Upper lobe of left lung (tissue), 6 donors: Measurements from ENCODE around the gene SLCO3A1. TPM values are rescaled to one million over a fixed set of nuclear protein-coding genes. Genes with fewer than 3 reads are reported as not detected.

Experiments used
- ATAC-seq, 2 donors: fragments of 200-7000 bp; cut with Tn5 transposase; one replicate each; pipeline ENCODE4 v1.9.1; 2022; ENCODE audit warnings: mild to moderate bottlenecking in 2 of 2, moderate library complexity in 2 of 2; ENCODE audit not compliant: low FRiP score in 2 of 2
- DNase-seq, 2 donors: peaks; one replicate each; pipeline ENCODE4 v3.0.0-alpha.2; 2019 to 2020
- H3K27ac ChIP-seq, 4 donors: fragments of 200-600 bp; sonication (generic); one replicate each; pipeline ENCODE4 v1.5.1; 2016 to 2019
- H3K27me3 ChIP-seq, 4 donors: fragments of 200-600 bp; sonication (generic); one replicate each; pipeline ENCODE4 v1.5.1; 2017 to 2019
- H3K36me3 ChIP-seq, 4 donors: fragments of 200-600 bp; sonication (generic); one replicate each; pipeline ENCODE4 v1.5.1; 2016 to 2019
- H3K4me1 ChIP-seq, 4 donors: fragments of 200-600 bp; sonication (generic); one replicate each; pipeline ENCODE4 v1.5.1; 2018 to 2019
- H3K4me3 ChIP-seq, 4 donors: fragments of 200-600 bp; sonication (generic); one replicate each; pipeline ENCODE4 v1.5.1; 2017 to 2019; ENCODE audit warnings: mild to moderate bottlenecking in 2 of 4, moderate library complexity in 1 of 4
- H3K9me3 ChIP-seq, 4 donors: fragments of 200-600 bp; sonication (generic); one replicate each; pipeline ENCODE4 v1.5.1; 2018 to 2019
- EP300 ChIP-seq, 4 donors: sonication (generic); formaldehyde crosslinking; IDR thresholded peaks; one replicate each; pipeline ENCODE4 v1.5.1; 2017; ENCODE audit warnings: antibody characterized with exemption in 4 of 4, control low read depth in 2 of 4
- POLR2A ChIP-seq, 4 donors: fragments of 450-650 bp; IDR thresholded peaks; one replicate each; pipeline ENCODE4 v1.5.1; 2016 to 2017; ENCODE audit warnings: antibody characterized with exemption in 4 of 4, mild to moderate bottlenecking in 2 of 4
- POLR2AphosphoS5 ChIP-seq, 2 donors: sonication (generic); formaldehyde crosslinking; IDR thresholded peaks; one replicate each; pipeline ENCODE4 v1.5.1; 2017; ENCODE audit warnings: antibody characterized with exemption in 2 of 2
- WGBS, 2 donors: methylation state at CpG; one replicate each; pipeline ENCODE4 v1.1.5; 2017 to 2018; 5-methylcytosine and 5-hydroxymethylcytosine counted together
- total RNA-seq, 6 donors: library from RNA; depleted of rRNA in 4 of 6; stranded (reverse); fragments of >200 nt in 4 of 6; gene quantifications; one replicate each; pipeline versions ENCODE4 v1.1.0 to v1.2.1, GENCODE V29; 2016 to 2021
- TF ChIP-seq, protein P1 (sequence below), 6 experiments: fragments of 450-650 bp in 4 of 6; fragments of 200-600 bp in 2 of 6; sonication (generic) in 2 of 6; IDR thresholded peaks; one replicate each; pipeline ENCODE4 v1.5.1; 2016 to 2019; ENCODE audit warnings: antibody characterized with exemption in 6 of 6
- donor health status: DM: no; HTN: no; CAD: no; lungs with moderate emphysema.
- donor health status: DM: no; HTN: yes; CAD: no; lungs with severe emphysema.

The SLCO3A1 gene
- total RNA-seq, 6 donors from 2014 or later, result 29.3 to 56.6 (median 46.7) TPM

DNA sequence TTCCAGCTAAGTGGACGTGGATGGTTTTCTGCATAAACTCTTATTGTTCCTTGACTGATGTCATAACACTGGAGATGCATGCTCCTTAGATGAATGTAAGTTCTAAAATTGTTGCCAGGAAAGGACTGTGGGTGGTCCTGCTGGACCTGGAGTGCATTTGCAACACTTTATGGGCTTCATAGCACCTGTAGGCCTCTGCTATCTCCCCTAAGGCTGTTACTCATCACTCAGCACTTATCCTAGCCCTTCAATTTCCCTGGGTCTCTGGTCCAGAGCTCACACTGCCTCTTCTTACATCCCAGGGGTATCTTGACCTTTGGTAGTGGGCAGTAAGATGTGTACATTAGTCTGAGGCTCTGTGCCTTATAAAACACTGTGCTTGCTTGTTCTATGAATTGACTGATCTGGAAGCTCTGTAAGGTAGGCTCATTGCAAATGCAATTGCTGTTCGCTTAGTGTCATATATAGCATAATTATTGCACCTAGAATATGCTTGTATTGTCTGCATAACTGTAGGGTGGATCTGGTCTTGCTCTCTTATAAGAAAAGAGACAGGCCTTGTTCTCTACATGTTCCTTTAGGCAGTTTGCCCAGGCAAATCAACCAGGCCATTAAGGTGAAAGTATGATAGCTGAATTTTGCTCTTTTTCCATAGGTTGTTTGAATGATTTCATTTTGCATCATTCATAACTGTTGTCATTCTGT is 35.8 kb downstream of the SLCO3A1 start:
- Histone ChIP-seq H3K27me3 (no peaks in the 10 kb centered on the region), H3K36me3 (no peaks in the 10 kb centered on the region), H3K4me1 (peaks cover 20 to 25% (median 23%) of the 10 kb centered on the region in 4 donors), H3K27ac (no peak overlapping the region), H3K4me3 (no peak overlapping the region), H3K9me3 (no peaks in the 10 kb centered on the region)
- DNase-seq, result no peak
- WGBS, 2 donors, result 92 to 93% methylated on average over 2 of the region's 2 CpGs
- TF ChIP-seq EP300 (IDR thresholded peaks at IDR 0.05) (no peak), POLR2A (IDR thresholded peaks at IDR 0.05) (no peak), POLR2AphosphoS5 (IDR thresholded peaks at IDR 0.05) (no peak)
- TF ChIP-seq, protein P1, sequence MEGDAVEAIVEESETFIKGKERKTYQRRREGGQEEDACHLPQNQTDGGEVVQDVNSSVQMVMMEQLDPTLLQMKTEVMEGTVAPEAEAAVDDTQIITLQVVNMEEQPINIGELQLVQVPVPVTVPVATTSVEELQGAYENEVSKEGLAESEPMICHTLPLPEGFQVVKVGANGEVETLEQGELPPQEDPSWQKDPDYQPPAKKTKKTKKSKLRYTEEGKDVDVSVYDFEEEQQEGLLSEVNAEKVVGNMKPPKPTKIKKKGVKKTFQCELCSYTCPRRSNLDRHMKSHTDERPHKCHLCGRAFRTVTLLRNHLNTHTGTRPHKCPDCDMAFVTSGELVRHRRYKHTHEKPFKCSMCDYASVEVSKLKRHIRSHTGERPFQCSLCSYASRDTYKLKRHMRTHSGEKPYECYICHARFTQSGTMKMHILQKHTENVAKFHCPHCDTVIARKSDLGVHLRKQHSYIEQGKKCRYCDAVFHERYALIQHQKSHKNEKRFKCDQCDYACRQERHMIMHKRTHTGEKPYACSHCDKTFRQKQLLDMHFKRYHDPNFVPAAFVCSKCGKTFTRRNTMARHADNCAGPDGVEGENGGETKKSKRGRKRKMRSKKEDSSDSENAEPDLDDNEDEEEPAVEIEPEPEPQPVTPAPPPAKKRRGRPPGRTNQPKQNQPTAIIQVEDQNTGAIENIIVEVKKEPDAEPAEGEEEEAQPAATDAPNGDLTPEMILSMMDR (IDR thresholded peaks at IDR 0.05), result no peak
- no peak for ATAC-seq

DNA sequence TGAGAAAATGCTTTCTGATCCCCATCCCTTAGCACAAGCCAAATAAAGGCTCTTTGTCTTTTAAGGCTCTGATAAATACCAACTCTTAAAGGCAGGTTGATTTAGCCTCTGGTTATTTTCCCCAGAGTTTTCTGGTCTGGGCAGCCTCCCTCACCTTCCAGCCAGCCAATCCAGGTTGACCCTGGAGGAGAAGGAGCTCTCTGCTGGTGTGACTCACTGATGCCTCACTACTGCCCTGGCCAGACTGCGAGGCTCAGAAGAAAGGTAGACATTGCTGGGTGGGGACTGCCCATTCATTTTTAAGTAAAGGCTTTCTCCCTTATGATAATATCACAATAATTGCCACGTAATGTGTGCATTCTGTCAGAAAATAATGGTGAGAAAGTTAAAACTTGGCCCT is 37.1 kb downstream of the SLCO3A1 start:
- no peak for ATAC-seq
- Histone ChIP-seq H3K36me3 (no peaks in the 10 kb centered on the region), H3K27ac (no peak overlapping the region), H3K4me3 (no peak overlapping the region), H3K4me1 (peaks cover 25 to 33% (median 31%) of the 10 kb centered on the region in 4 donors), H3K27me3 (no peaks in the 10 kb centered on the region), H3K9me3 (no peaks in the 10 kb centered on the region)
- 93 to 97% methylated on average over 2 of the region's 2 CpGs for WGBS, 2 donors
- no peak for DNase-seq
- TF ChIP-seq, protein P1 (IDR thresholded peaks at IDR 0.05), result no peak
- TF ChIP-seq POLR2AphosphoS5 (IDR thresholded peaks at IDR 0.05) (no peak), POLR2A (IDR thresholded peaks at IDR 0.05) (no peak)

DNA sequence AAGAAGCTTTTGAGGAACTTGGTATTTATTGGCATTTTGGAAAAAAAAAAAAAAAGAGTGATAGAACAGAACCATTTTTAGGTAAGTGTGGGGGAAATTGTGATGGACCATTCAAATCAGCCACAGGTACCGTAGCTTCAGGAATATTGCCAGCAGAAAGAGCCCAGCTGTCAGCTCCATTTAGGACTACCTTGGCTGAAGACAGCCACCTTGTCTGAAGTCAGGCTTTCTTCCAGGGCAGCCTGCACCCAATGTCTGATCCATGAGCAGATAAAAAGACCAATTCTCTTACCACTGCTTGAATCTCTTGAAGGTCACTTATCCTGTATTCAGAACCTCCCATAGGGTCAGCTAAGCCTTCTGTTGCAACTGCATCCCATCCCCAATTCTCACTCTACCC is 37.6 kb downstream of the SLCO3A1 start:
- Histone ChIP-seq H3K4me1 (peaks cover 25 to 33% (median 30%) of the 10 kb centered on the region in 4 donors), H3K9me3 (no peaks in the 10 kb centered on the region), H3K36me3 (no peaks in the 10 kb centered on the region), H3K4me3 (no peak overlapping the region), H3K27me3 (no peaks in the 10 kb centered on the region), H3K27ac (no peak overlapping the region)
- ATAC-seq (no peak), DNase-seq (no peak)
- TF ChIP-seq, protein P1 (IDR thresholded peaks at IDR 0.05), result no peak
- TF ChIP-seq POLR2AphosphoS5 (IDR thresholded peaks at IDR 0.05) (no peak), EP300 (IDR thresholded peaks at IDR 0.05) (no peak), POLR2A (IDR thresholded peaks at IDR 0.05) (no peak)
- 90 to 96% methylated on average over 1 of the region's 1 CpG for WGBS, 2 donors

DNA sequence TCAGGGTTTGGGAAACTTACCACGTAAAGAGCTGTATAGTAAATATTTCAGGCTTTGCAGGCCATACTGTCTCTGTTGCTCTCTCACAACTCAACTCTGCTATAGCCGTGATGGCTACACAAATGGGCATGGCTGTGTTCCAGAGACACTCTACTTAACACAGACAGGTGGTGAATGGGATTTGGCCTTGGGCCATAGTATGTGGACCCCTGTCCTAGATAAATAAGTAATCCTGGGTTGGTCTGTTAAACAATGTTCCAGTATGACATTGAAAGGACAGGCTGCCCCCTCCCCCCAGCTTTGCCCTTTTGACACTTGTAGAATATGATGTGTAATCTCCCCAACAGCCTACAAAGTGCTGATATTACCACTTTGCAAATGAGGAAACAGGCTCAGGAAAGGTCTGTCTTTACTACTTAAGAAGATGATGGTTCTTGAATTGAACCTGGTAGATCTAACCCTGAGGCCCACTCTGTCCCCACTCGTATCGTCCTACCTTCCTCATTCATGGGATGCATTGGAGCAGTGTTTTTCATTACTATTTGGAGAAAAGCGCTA is 38.4 kb downstream of the SLCO3A1 start:
- Histone ChIP-seq H3K36me3 (no peaks in the 10 kb centered on the region), H3K4me3 (no peak overlapping the region), H3K4me1 (peaks cover 23 to 32% (median 27%) of the 10 kb centered on the region in 4 donors), H3K27me3 (no peaks in the 10 kb centered on the region), H3K27ac (no peak overlapping the region), H3K9me3 (no peaks in the 10 kb centered on the region)
- WGBS, 2 donors, result 93 to 94% methylated on average over 5 of the region's 5 CpGs
- no peak for DNase-seq
- no peak for ATAC-seq
- TF ChIP-seq, protein P1 (IDR thresholded peaks at IDR 0.05), result no peak
- TF ChIP-seq POLR2AphosphoS5 (IDR thresholded peaks at IDR 0.05) (no peak), POLR2A (IDR thresholded peaks at IDR 0.05) (no peak), EP300 (IDR thresholded peaks at IDR 0.05) (no peak)

DNA sequence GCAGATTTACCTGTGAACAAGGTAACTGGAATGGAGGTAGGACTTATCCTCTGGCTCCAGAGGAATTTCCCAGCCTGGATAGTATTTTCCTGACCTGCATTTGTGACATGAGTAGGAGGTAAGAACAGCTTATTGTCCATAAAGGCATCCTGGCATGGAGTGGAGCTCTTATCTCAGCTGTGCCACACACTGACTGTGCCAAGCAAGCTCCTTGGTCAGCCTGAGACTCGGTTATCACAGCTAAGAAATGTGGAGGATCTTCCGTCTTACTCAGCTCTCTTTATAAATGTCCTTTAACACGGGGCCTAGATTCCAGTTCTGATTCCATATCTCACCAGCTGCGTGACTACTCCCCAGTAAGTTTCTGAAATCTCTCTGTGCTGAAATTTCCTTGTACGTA is 38.9 kb downstream of the SLCO3A1 start:
- no peak for TF ChIP-seq POLR2A (IDR thresholded peaks at IDR 0.05)
- TF ChIP-seq POLR2AphosphoS5 (IDR thresholded peaks at IDR 0.05), result no peak
- TF ChIP-seq, protein P1 (IDR thresholded peaks at IDR 0.05), result no peak
- TF ChIP-seq EP300 (IDR thresholded peaks at IDR 0.05), result no peak
- ATAC-seq, result no peak
- DNase-seq, result no peak
- WGBS, 2 donors, result 92 to 95% methylated on average over 5 of the region's 5 CpGs
- Histone ChIP-seq H3K4me1 (peaks cover 18 to 26% (median 23%) of the 10 kb centered on the region in 4 donors), H3K4me3 (no peak overlapping the region), H3K27me3 (no peaks in the 10 kb centered on the region), H3K9me3 (no peaks in the 10 kb centered on the region), H3K36me3 (no peaks in the 10 kb centered on the region), H3K27ac (no peak overlapping the region)
